Neural crest cell (in vitro differentiated cells): ENCODE measurements around the gene ARHGAP10. TPM values are rescaled to one million over a fixed set of nuclear protein-coding genes. Genes with fewer than 3 reads are reported as not detected.

Experiments used
- DNase-seq: peaks from one replicate; pipeline ENCODE4 v3.0.0; 2021; ENCODE audit warnings: low read depth, mixed read lengths, low spot score
- H3K27ac Mint-ChIP-seq: one replicate; pipeline ENCODE4 v1.8.0; 2021; ENCODE audit warnings: mild to moderate bottlenecking, mixed read lengths; ENCODE audit not compliant: unreplicated experiment
- H3K27me3 Mint-ChIP-seq: 2 replicates; pipeline ENCODE4 v1.8.0; 2021; ENCODE audit warnings: low read depth, mild to moderate bottlenecking, mixed read lengths
- H3K36me3 Mint-ChIP-seq: 2 replicates; pipeline ENCODE4 v1.8.0; 2021; ENCODE audit warnings: low read depth, mild to moderate bottlenecking, mixed read lengths
- H3K4me1 Mint-ChIP-seq: 2 replicates; pipeline ENCODE4 v1.8.0; 2021; ENCODE audit warnings: mixed read lengths
- H3K4me3 Mint-ChIP-seq: one replicate; pipeline ENCODE4 v1.8.0; 2021; ENCODE audit warnings: mild to moderate bottlenecking, mixed read lengths
- H3K9me3 Mint-ChIP-seq: 2 replicates; pipeline ENCODE4 v1.8.0; 2021; ENCODE audit warnings: mixed read lengths
- CTCF ChIP-seq: fragments of 200-600 bp; sonication (generic); conservative IDR thresholded peaks from 2 replicates; pipeline ENCODE4 v1.5.0; 2021; ENCODE audit warnings: antibody characterized with exemption, mild to moderate bottlenecking
- total RNA-seq: library from RNA; stranded (reverse); gene quantifications from 2 replicates; pipeline ENCODE4 v1.2.1, GENCODE V29; 2021

The ARHGAP10 gene
- total RNA-seq, 1 donor from 2014 or later, result 4.0 TPM

GRCh38 chr4:147855571-147856009, 123.7 kb downstream of the ARHGAP10 start:
- no peak for DNase-seq
- Mint-ChIP-seq H3K36me3 (no peaks in the 10 kb centered on the region), H3K4me3 (no peak overlapping the region), H3K9me3 (no peaks in the 10 kb centered on the region), H3K27me3 (no peaks in the 10 kb centered on the region), H3K27ac (no peak overlapping the region), H3K4me1 (peaks cover 6% of the 10 kb centered on the region)
- TF ChIP-seq CTCF, result no peak

- H3K4me3 Mint-ChIP-seq, result no peak overlapping the region
- no peak overlapping the region for H3K27ac Mint-ChIP-seq
- H3K36me3 Mint-ChIP-seq, result no peaks in the 10 kb centered on the region
- no peak for DNase-seq
- TF ChIP-seq CTCF, result no peak
- H3K4me1 Mint-ChIP-seq, result no peaks in the 10 kb centered on the region
- no peaks in the 10 kb centered on the region for H3K9me3 Mint-ChIP-seq
- peaks cover 8% of the 10 kb centered on the region for H3K27me3 Mint-ChIP-seq
Observed at GRCh38 chr4:147860960-147861359, 129.1 kb downstream of the ARHGAP10 start.

GRCh38 chr4:147862043-147862692, 130.3 kb downstream of the ARHGAP10 start:
- no peak for TF ChIP-seq CTCF
- no peak overlapping the region for H3K27ac Mint-ChIP-seq
- no peaks in the 10 kb centered on the region for H3K4me1 Mint-ChIP-seq
- H3K36me3 Mint-ChIP-seq, result no peaks in the 10 kb centered on the region
- no peaks in the 10 kb centered on the region for H3K9me3 Mint-ChIP-seq
- no peak for DNase-seq
- H3K4me3 Mint-ChIP-seq, result no peak overlapping the region
- peaks cover 8% of the 10 kb centered on the region for H3K27me3 Mint-ChIP-seq

GRCh38 chr4:147863111-147863747, 131.3 kb downstream of the ARHGAP10 start:
- Mint-ChIP-seq H3K27ac (no peak overlapping the region), H3K27me3 (peaks cover 8% of the 10 kb centered on the region), H3K4me3 (no peak overlapping the region), H3K4me1 (no peaks in the 10 kb centered on the region), H3K9me3 (no peaks in the 10 kb centered on the region), H3K36me3 (no peaks in the 10 kb centered on the region)
- no peak for DNase-seq
- TF ChIP-seq CTCF, result no peak

- Mint-ChIP-seq H3K4me3 (no peak overlapping the region), H3K27ac (no peak overlapping the region), H3K36me3 (no peaks in the 10 kb centered on the region), H3K27me3 (peaks cover 8% of the 10 kb centered on the region), H3K9me3 (no peaks in the 10 kb centered on the region), H3K4me1 (no peaks in the 10 kb centered on the region)
- no peak for DNase-seq
- TF ChIP-seq CTCF, result no peak
Observed at GRCh38 chr4:147863808-147864472, 132.1 kb downstream of the ARHGAP10 start.
